Mesenchymal stem cell (in vitro differentiated cells and primary cell): ENCODE results near the gene EDC3.

ENCODE experiments used
- DNase-seq: peaks from one replicate; pipeline ENCODE4 v3.0.0-alpha.2; 2013
- H2AFZ ChIP-seq: one replicate; pipeline ENCODE4 v1.6.1; 2013; ENCODE audit warnings: low read depth, mild to moderate bottlenecking, control low read depth, inconsistent platforms, low read length, moderate library complexity
- H2AK5ac ChIP-seq: 2 replicates; pipeline ENCODE4 v1.6.1; 2013; ENCODE audit warnings: low read length, moderate library complexity, mild to moderate bottlenecking, inconsistent platforms; ENCODE audit not compliant: severe bottlenecking
- H2BK120ac ChIP-seq: one replicate; pipeline ENCODE4 v1.6.1; 2013; ENCODE audit warnings: low read depth, mild to moderate bottlenecking, inconsistent platforms, low read length, moderate library complexity
- H2BK12ac ChIP-seq, 2 experiments: one replicate each; pipeline ENCODE4 v1.6.1; 2013; ENCODE audit warnings: inconsistent platforms in 2 of 2, low read length in 2 of 2, mild to moderate bottlenecking in 2 of 2, moderate library complexity in 2 of 2, control low read depth in 1 of 2
- H2BK15ac ChIP-seq: one replicate; pipeline ENCODE4 v1.6.1; 2013; ENCODE audit warnings: mild to moderate bottlenecking, low read depth, inconsistent platforms; ENCODE audit not compliant: poor library complexity, severe bottlenecking
- H2BK5ac ChIP-seq: 2 replicates; pipeline ENCODE4 v1.6.1; 2013; ENCODE audit warnings: low read depth, mild to moderate bottlenecking, low read length, control low read depth, inconsistent platforms; ENCODE audit not compliant: poor library complexity, severe bottlenecking
- H3K14ac ChIP-seq, 2 experiments: one replicate each; pipeline ENCODE4 v1.6.1; 2013; ENCODE audit warnings: inconsistent platforms in 2 of 2, low read length in 2 of 2, control low read depth in 1 of 2, mild to moderate bottlenecking in 1 of 2, moderate library complexity in 1 of 2
- H3K18ac ChIP-seq, 2 experiments: one replicate each; pipeline ENCODE4 v1.6.1; 2013; ENCODE audit warnings: inconsistent platforms in 2 of 2, low read length in 2 of 2, control low read depth in 1 of 2, low read depth in 1 of 2, mild to moderate bottlenecking in 1 of 2
- H3K23ac ChIP-seq, 2 experiments: one replicate each; pipeline ENCODE4 v1.6.1; 2013; ENCODE audit warnings: inconsistent platforms in 2 of 2, low read length in 2 of 2, mild to moderate bottlenecking in 2 of 2, moderate library complexity in 2 of 2, control low read depth in 1 of 2
- H3K27ac ChIP-seq: 2 replicates; pipeline ENCODE4 v1.5.1; 2013; ENCODE audit warnings: mild to moderate bottlenecking, moderate library complexity, low read length, control low read depth, inconsistent platforms; ENCODE audit not compliant: poor library complexity, severe bottlenecking
- H3K27me3 ChIP-seq, 2 experiments: 2 replicates each; pipeline versions ENCODE4 v1.6.1 to v1.7.0; 2013; ENCODE audit warnings: low read length in 2 of 2, mild to moderate bottlenecking in 2 of 2, moderate library complexity in 2 of 2, control low read depth in 1 of 2, inconsistent platforms in 1 of 2; ENCODE audit not compliant: control insufficient read depth in 1 of 2, insufficient read depth in 1 of 2
- H3K36me3 ChIP-seq, 2 experiments: 2 replicates each; pipeline versions ENCODE4 v1.6.1 to v1.7.0; 2013; ENCODE audit warnings: low read length in 2 of 2, control low read depth in 1 of 2, inconsistent platforms in 1 of 2, low read depth in 1 of 2, mild to moderate bottlenecking in 1 of 2; ENCODE audit not compliant: insufficient read depth in 2 of 2, control insufficient read depth in 1 of 2
- H3K4ac ChIP-seq, 2 experiments: one replicate each; pipeline ENCODE4 v1.6.1; 2013; ENCODE audit warnings: inconsistent platforms in 2 of 2, low read length in 2 of 2, mild to moderate bottlenecking in 2 of 2, moderate library complexity in 2 of 2, control low read depth in 1 of 2, low read depth in 1 of 2
- H3K4me1 ChIP-seq: 2 replicates; pipeline ENCODE4 v1.6.1; 2013; ENCODE audit warnings: low read depth, low read length, control low read depth; ENCODE audit not compliant: control insufficient read depth, insufficient read depth
- H3K4me2 ChIP-seq: 2 replicates; pipeline ENCODE4 v1.6.1; 2013; ENCODE audit warnings: low read length, mild to moderate bottlenecking, inconsistent platforms; ENCODE audit not compliant: poor library complexity, severe bottlenecking
- H3K4me3 ChIP-seq, 2 experiments: 2 replicates each; pipeline versions ENCODE4 v1.5.1 to v1.7.0; 2013; ENCODE audit warnings: low read length in 2 of 2, mild to moderate bottlenecking in 2 of 2, control low read depth in 1 of 2, low read depth in 1 of 2; ENCODE audit not compliant: insufficient read depth in 1 of 2
- H3K79me1 ChIP-seq: replicated peaks from 2 replicates; pipeline ENCODE4 v1.6.1; 2013; ENCODE audit warnings: mild to moderate bottlenecking, control low read depth, low read length, inconsistent platforms; ENCODE audit not compliant: poor library complexity, severe bottlenecking
- H3K9ac ChIP-seq: 2 replicates; pipeline ENCODE4 v1.7.0; 2013; ENCODE audit warnings: mild to moderate bottlenecking, low read length, moderate library complexity
- H3K9me3 ChIP-seq: 2 replicates; pipeline ENCODE4 v1.7.0; 2013; ENCODE audit warnings: mild to moderate bottlenecking, low read length; ENCODE audit not compliant: control insufficient read depth
- H4K8ac ChIP-seq: one replicate; pipeline ENCODE4 v1.6.1; 2013; ENCODE audit warnings: inconsistent platforms, mild to moderate bottlenecking, low read length, moderate library complexity
- H4K91ac ChIP-seq: one replicate; pipeline ENCODE4 v1.6.1; 2013; ENCODE audit warnings: mild to moderate bottlenecking, low read length, inconsistent platforms
- WGBS: methylation state at CpG from one replicate; pipeline ENCODE4 v1.1.7; 2013; ENCODE audit warnings: mixed read lengths; 5-methylcytosine and 5-hydroxymethylcytosine counted together

EDC3 gene

GRCh38 chr15:74722591-74722990 is 26.8 kb upstream of the EDC3 start:
- H3K14ac ChIP-seq, result no peak overlapping the region
- H2BK120ac ChIP-seq, result no peak overlapping the region
- H3K27me3 ChIP-seq, result peaks cover 62 to 82% of the 10 kb centered on the region in 2 experiments
- no peak overlapping the region for H3K23ac ChIP-seq
- H3K4ac ChIP-seq, result no peak overlapping the region
- H3K4me2 ChIP-seq, result no peak overlapping the region
- H3K9ac ChIP-seq, result no peak overlapping the region
- no peak for DNase-seq
- H3K4me3 ChIP-seq, result no peak overlapping the region
- H4K8ac ChIP-seq, result no peak overlapping the region
- peaks cover 14% of the 10 kb centered on the region for H3K4me1 ChIP-seq
- no peak overlapping the region for H2AK5ac ChIP-seq
- H2BK12ac ChIP-seq, result no peak overlapping the region
- no peak overlapping the region for H2BK5ac ChIP-seq
- H3K27ac ChIP-seq, result no peak overlapping the region
- no peak overlapping the region for H2AFZ ChIP-seq
- WGBS, result 93% methylated on average over 13 of the region's 13 CpGs
- no peak overlapping the region for H3K18ac ChIP-seq
- no peaks in the 10 kb centered on the region for H3K79me1 ChIP-seq
- H2BK15ac ChIP-seq, result no peak overlapping the region
- H3K9me3 ChIP-seq, result peaks cover 5% of the 10 kb centered on the region
- no peak overlapping the region for H4K91ac ChIP-seq
- peaks cover 0 to 3% of the 10 kb centered on the region in 2 experiments for H3K36me3 ChIP-seq

GRCh38 chr15:74716651-74717050 is 20.8 kb upstream of the EDC3 start:
- peaks cover 10 to 28% of the 10 kb centered on the region in 2 experiments for H3K27me3 ChIP-seq
- H3K14ac ChIP-seq, result no peak overlapping the region
- no peak overlapping the region for H3K4me3 ChIP-seq
- no peak overlapping the region for H2AK5ac ChIP-seq
- peaks cover 5% of the 10 kb centered on the region for H3K9me3 ChIP-seq
- no peak overlapping the region for H2BK5ac ChIP-seq
- peaks cover 0 to 3% of the 10 kb centered on the region in 2 experiments for H3K36me3 ChIP-seq
- H3K4me1 ChIP-seq, result no peaks in the 10 kb centered on the region
- no peak overlapping the region for H4K8ac ChIP-seq
- DNase-seq, result no peak
- H2BK12ac ChIP-seq, result no peak overlapping the region
- no peak overlapping the region for H3K4me2 ChIP-seq
- H3K27ac ChIP-seq, result no peak overlapping the region
- H3K4ac ChIP-seq, result no peak overlapping the region
- no peak overlapping the region for H2AFZ ChIP-seq
- H3K23ac ChIP-seq, result no peak overlapping the region
- no peak overlapping the region for H3K18ac ChIP-seq
- H3K79me1 ChIP-seq, result no peaks in the 10 kb centered on the region
- no peak overlapping the region for H4K91ac ChIP-seq
- 95% methylated on average over 5 of the region's 5 CpGs for WGBS
- no peak overlapping the region for H3K9ac ChIP-seq
- no peak overlapping the region for H2BK15ac ChIP-seq
- H2BK120ac ChIP-seq, result no peak overlapping the region

DNA sequence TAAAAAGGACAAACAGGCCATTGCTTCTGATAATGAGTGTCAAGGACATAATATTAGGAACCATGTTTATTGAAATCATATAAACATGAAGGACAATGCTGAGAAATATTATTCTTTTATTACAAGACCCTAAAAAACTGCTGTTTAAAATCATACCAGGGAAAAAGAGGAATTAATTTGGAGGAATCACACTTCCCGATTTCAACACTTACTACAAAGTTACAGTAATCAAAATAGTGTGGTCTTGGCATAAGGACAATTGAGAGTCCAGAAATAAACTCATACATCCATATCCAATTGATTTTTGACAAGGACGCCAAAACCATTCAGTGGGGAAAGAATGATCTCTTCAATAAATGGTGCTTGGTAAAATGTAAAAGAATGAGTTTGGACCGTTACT is 16.5 kb upstream of the EDC3 start:
- Histone ChIP-seq H4K8ac (no peak overlapping the region), H3K4me1 (no peaks in the 10 kb centered on the region), H3K36me3 (no peaks in the 10 kb centered on the region), H3K14ac (no peak overlapping the region), H2BK5ac (no peak overlapping the region), H2AK5ac (no peak overlapping the region), H3K27me3 (peaks cover 1 to 30% of the 10 kb centered on the region in 2 experiments), H2BK120ac (no peak overlapping the region), H3K4ac (no peak overlapping the region), H3K4me3 (no peak overlapping the region), H3K79me1 (no peaks in the 10 kb centered on the region), H3K18ac (no peak overlapping the region), H3K4me2 (no peak overlapping the region), H3K9me3 (no peaks in the 10 kb centered on the region), H3K9ac (no peak overlapping the region), H2BK12ac (no peak overlapping the region), H3K27ac (no peak overlapping the region), H4K91ac (no peak overlapping the region), H2AFZ (no peak overlapping the region), H3K23ac (no peak overlapping the region), H2BK15ac (no peak overlapping the region)
- no peak for DNase-seq
- WGBS, result no CpG with 5 or more reads among the region's 3 CpGs

- no peak overlapping the region for H2BK15ac ChIP-seq
- H3K4me1 ChIP-seq, result no peaks in the 10 kb centered on the region
- peak overlapping the region in 1 of 2 experiments; percentile 27 for H3K23ac ChIP-seq
- no peak overlapping the region for H2BK120ac ChIP-seq
- H3K9me3 ChIP-seq, result no peaks in the 10 kb centered on the region
- no peak overlapping the region for H3K4ac ChIP-seq
- peaks cover 13 to 33% of the 10 kb centered on the region in 2 experiments for H3K27me3 ChIP-seq
- H4K91ac ChIP-seq, result no peak overlapping the region
- no peak overlapping the region for H2AFZ ChIP-seq
- H2BK5ac ChIP-seq, result no peak overlapping the region
- no peak overlapping the region for H2BK12ac ChIP-seq
- 65% methylated on average over 3 of the region's 3 CpGs for WGBS
- H3K9ac ChIP-seq, result no peak overlapping the region
- H3K27ac ChIP-seq, result no peak overlapping the region
- H3K79me1 ChIP-seq, result no peaks in the 10 kb centered on the region
- no peaks in the 10 kb centered on the region for H3K36me3 ChIP-seq
- H2AK5ac ChIP-seq, result no peak overlapping the region
- no peak for DNase-seq
- H4K8ac ChIP-seq, result no peak overlapping the region
- no peak overlapping the region for H3K4me2 ChIP-seq
- no peak overlapping the region for H3K18ac ChIP-seq
- H3K14ac ChIP-seq, result no peak overlapping the region
- H3K4me3 ChIP-seq, result no peak overlapping the region
These were observed 14.7 kb upstream of the EDC3 start for GRCh38 chr15:74710319-74711094.
